Activated naive CD8-positive, alpha-beta T cell treated with anti-CD3 and anti-CD28 coated beads, Interleukin-2, amount 50 U/mL, for 16 hours (primary cell): ENCODE results near the gene CWC25.
A peak's percentile ranks its signal among the peaks of the same experiment; 100 is the strongest.

Source experiments
- DNase-seq: peaks from one replicate; pipeline ENCODE4 v3.0.0-alpha.2; 2020; ENCODE audit warnings: low read depth, low spot score

The CWC25 gene

DNA sequence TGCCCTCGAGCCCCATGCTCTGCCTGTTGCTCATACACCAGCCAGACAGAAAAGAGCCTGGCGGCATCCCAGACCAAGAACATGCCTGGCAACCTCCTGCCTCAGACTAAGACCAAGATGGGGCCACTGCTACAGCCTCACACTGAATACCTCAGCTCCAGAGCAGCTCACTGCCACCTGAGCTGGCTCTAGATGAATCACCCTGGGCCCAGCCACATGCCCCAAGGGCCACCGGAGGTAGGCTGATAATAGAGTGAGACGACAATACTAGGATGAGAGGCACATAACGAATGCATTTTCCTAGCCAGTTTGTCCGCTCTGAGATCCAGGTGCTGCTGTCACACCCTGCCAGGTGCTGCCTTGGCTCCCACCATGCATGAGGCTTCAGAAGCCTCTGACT is 38.7 kb downstream of the CWC25 start:
- DNase-seq, result no peak

DNA sequence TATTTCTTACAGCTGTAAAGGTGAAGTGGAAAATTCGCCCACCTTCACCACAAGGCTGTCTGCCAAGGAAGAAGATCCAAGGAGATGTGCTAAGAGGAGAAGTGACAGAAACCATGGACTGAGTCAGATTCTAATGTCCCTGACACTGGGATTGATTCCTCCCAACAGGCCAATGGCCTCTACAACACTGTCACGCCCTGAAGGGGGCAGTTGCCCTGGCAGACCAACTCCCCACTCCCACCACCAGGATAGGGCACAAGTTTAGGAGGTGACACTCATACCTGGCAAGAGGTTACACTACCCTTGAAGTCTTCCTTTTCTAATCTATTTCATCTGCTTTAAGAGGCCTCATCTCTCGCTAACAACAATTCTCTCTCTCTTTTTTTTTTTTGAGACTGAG is 41.9 kb downstream of the CWC25 start:
- DNase-seq, result no peak

DNA sequence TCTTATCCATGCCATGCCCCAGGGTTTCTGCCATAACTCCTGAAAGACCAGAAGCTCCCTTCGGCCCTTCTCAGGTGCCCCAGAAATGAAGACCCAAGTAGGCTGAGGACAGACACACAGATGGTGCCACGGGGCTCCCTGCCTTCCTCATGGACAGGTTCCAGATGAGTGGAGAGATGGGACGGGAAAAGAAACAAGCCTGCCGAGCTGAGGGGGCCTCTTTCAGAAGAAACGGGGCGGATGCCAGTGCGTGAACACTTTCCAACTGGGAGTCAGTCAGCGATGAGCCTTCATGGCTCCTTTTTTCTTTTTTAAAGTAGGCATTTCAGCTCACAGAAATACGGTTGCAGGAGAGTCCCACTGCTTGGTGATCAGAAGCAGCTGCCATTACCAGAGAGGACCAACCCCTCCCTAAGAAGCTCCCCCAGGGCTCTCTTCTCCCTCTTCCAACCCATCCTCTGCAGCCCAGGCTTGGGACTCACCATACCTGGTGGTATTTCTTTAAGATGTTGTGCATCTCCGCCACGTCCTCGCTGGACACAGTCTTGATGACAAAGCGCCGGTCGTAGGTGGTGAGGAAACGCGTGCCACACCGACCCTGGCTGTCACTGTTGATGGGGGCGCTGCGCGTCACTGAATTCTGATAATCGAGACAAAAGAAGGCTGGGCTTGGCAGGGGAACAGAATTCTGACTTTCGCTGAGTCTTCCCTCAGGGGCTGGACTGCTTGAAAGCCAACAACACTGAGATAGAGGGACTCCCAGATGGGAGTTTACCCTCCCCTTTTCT is 45.0 kb downstream of the CWC25 start:
- DNase-seq, result no peak

DNA sequence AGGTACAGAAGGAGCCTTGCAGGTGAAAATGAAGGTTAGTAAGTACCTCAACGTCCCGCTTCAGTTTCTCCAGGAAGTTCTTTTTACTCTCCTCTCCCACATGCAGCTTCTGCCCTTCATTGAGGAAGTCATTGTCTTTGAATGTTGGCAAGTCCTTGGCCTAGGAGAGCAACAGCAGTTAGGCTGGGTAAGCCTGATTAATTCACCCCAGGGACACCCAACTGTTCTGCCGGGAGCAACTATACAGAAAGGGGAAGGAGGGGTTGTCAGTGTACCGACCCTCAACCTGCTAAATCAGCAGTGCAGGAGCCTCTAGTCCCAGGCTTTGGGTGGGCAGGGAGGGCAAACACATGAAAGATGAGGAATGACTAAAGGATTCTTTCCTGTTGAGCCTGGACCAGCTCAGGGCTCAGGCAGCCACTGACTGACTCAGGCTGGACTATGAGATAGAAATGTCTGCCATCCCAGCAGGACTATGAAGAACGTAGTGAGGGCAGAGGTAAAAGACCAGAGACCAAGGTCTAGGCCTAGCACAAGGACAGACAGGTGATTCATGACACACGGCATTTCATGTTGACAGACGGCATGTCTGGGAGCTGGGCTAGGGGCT is 47.4 kb downstream of the CWC25 start:
- DNase-seq, result no peak

DNA sequence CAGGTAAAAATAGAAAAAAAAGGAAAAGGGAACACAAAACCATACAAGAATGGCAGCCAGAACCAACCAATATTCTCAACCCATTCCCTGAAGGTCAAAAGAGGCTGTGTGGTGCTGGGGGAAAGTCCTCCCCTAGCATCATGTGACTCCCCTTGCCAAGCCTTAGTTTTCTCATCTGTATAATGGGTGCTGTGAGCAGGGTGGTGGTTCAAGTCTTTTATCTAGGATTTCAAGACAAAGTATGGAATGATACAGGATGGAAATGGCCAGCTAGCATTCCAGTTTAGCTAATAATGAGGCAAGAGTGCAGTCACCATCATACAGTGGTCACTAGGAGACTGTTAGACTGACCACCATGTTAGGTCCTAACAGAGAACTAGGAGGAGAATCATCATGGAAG is 51.9 kb downstream of the CWC25 start:
- DNase-seq, result no peak

DNA sequence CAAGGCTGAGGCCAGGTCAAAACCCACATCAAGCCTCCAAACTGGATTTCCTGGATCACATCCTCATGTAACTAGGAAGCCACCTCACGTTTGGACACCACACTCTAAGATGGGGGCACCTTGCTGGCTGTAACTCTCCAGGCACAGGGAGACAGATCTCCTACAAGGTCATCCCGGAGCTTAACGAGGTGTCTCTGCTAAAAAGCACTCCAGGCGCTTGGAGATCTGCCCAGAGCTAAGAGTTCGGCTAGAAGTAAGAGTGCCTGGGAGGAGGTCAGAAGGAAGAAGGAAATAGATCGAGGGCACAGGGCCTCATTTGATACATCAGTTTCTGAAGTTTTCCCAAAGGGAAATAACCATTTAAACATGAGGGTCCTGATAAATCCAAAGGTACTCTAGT is 56.7 kb downstream of the CWC25 start:
- DNase-seq, result no peak

DNA sequence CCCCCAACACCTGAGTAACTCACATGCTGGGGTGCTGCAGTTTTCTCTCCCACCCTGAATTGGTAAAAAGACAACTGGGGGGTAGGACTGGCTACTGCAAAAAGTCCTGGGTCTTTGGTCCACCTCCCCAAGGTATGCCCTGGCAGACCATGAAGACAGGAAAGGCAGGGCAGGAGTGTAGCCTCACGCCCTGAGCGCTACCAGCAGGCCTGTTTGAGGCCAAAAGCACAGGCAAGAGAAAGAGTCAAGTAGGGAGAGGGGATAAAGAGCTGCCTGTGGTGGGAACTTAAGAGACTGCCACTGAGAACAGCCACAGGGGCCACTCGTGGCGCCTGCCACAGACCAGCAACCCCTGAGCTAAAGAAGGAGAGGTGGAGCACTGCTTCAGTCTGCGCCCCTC is 58.8 kb downstream of the CWC25 start:
- no peak for DNase-seq

- no peak for DNase-seq
Observed at GRCh38 chr17:38762231-38762630, 62.9 kb downstream of the CWC25 start.

GRCh38 chr17:38761612-38762011 is 63.5 kb downstream of the CWC25 start:
- DNase-seq, result no peak

GRCh38 chr17:38753071-38753506 is 72.0 kb downstream of the CWC25 start:
- no peak for DNase-seq

DNA sequence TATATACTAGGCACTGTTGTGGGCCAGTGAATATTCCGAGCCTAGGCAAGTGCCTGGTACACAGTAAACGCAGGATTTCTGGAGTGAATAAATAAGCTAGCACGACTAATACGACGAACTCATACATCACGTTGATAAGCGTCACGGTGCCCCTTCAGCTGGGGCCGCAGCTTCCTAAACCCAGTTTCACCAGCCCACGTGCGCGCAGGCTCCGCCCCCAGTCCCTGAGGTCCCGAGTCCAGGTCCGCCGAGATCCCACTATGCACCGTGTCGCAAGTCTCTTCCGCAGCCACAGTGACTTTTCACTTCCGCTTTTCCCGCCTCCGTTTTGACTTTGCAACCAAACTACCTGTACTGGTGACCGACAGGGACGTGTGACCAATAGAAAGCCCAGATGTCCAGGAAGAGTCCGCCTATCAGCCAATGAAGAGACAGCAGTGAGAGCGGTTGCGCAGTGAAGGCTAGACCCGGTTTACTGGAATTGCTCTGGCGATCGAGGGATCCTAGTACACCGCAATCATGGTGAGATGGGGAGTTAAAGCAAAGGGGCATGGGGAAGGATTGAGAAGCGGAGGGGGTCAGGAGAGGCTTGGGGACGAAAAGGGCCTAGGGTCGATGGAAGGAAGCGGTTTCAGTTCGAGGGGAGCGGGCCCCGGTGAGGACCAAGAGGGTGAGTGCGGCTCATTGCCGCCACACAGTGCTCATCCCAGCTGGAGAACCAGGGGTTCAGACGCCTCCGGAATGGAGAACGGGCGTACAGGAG is 72.6 kb downstream of the CWC25 start, which contains the start of gene PSMB3:
PSMB3 (plus strand) TSS at position 434 of the 763 bp plus-strand sequence; CDS start at position 520, 86 bp downstream.
- peak; percentile 94 for DNase-seq

GRCh38 chr17:38751808-38752307 is 73.3 kb downstream of the CWC25 start:
- peak; percentile 68 for DNase-seq

DNA sequence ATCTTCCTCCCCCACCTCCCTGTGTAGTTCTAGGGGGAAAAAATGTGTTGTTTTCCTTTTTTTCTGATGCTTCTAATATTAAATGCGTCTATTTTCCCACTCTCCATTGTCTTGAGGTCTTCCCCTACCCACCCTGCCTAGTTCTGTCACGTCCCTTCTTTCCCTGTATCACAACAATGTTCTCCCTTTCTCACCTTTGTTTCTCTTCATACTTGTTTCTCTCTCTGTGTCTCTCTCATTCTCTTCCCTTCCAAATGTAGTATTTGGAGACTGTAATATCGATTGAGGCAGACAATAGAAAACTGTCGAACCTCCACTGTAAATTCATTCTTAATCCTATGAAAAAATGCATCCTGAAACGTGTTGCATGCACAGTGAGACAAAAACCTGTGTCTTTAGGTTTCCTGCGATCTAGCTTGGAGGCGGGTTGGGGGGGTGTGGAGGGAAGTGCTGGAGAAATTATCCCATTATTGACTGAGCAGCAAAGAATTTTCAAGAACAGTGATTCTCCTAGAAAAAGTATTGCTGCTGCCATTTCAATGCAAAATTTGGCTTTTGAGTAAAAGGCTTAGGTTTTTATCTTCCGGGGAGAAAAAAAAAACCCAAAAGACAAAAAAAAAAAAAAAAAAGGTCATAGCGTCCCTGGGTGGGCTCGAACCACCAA is 73.8 kb downstream of the CWC25 start:
- no peak for DNase-seq
